Activated B cell treated with CpG ODN at 0.5 μM for 24 hours (primary cell): Measurements from ENCODE around the gene ATP1A1. TPM values are rescaled to one million over a fixed set of nuclear protein-coding genes. Genes with fewer than 3 reads are reported as not detected.

Source experiments
- ATAC-seq: fragments of 200-7000 bp; cut with Tn5 transposase; one replicate; pipeline ENCODE4 v1.10.0; 2021; ENCODE audit warnings: low read depth, mild to moderate bottlenecking, moderate library complexity
- CTCF ChIA-PET: fragments of 350-600 bp; sonication (Branson Sonifier 250); formaldehyde crosslinking; loops from one replicate; lab custom pipeline; 2021; ENCODE audit warnings: antibody characterized with exemption; lab: Charles Lee
- POLR2A ChIA-PET: fragments of 350-600 bp; sonication (Branson Sonifier 250); formaldehyde crosslinking; loops from one replicate; lab custom pipeline; 2021; ENCODE audit warnings: antibody characterized with exemption; lab: Charles Lee
- DNase-seq: peaks from one replicate; pipeline ENCODE4 v3.0.0; 2022
- H3K27ac Mint-ChIP-seq: one replicate; pipeline ENCODE4 v1.8.0; 2020; ENCODE audit warnings: mixed read lengths
- H3K27me3 Mint-ChIP-seq: one replicate; pipeline ENCODE4 v1.8.0; 2021; ENCODE audit warnings: mixed read lengths
- H3K36me3 Mint-ChIP-seq: one replicate; pipeline ENCODE4 v1.8.0; 2021; ENCODE audit warnings: low read depth, mixed read lengths
- H3K4me1 Mint-ChIP-seq: one replicate; pipeline ENCODE4 v1.8.0; 2021; ENCODE audit warnings: mixed read lengths
- H3K4me3 Mint-ChIP-seq: one replicate; pipeline ENCODE4 v1.8.0; 2020; ENCODE audit warnings: mild to moderate bottlenecking, mixed read lengths
- H3K9me3 Mint-ChIP-seq: one replicate; pipeline ENCODE4 v1.8.0; 2020; ENCODE audit warnings: mixed read lengths
- CTCF ChIP-seq: fragments of 200-600 bp; IDR thresholded peaks from one replicate; pipeline ENCODE4 v1.8.0; 2022; ENCODE audit warnings: antibody characterized with exemption, mild to moderate bottlenecking
- intact Hi-C: fragments of 100-400 bp; cut with micrococcal nuclease; formaldehyde crosslinking; loops from one replicate; pipeline ENCODE4 v1.15.1; 2024
- total RNA-seq: library from RNA; stranded (reverse); gene quantifications from 2 replicates; pipeline ENCODE4 v1.2.3, GENCODE V29; 2022

The ATP1A1 gene
- total RNA-seq, 1 donor from 2014 or later: 151 TPM

- Mint-ChIP-seq H3K9me3 (no peaks in the 10 kb centered on the region), H3K36me3 (no peaks in the 10 kb centered on the region), H3K27ac (no peak overlapping the region), H3K4me3 (no peak overlapping the region), H3K27me3 (peaks cover 37% of the 10 kb centered on the region), H3K4me1 (no peaks in the 10 kb centered on the region)
- ChIA-PET POLR2A (no interaction called here), CTCF (no interaction called here)
- no peak for TF ChIP-seq CTCF
- intact Hi-C loops: no loop called here
- ATAC-seq (no peak), DNase-seq (no peak)
These were observed 72.5 kb downstream of the ATP1A1 start for GRCh38 chr1:116445534-116445933.

- intact Hi-C loops: no loop called here
- H3K36me3 Mint-ChIP-seq: no peaks in the 10 kb centered on the region
- no peak overlapping the region for H3K27ac Mint-ChIP-seq
- POLR2A ChIA-PET: no interaction called here
- no peaks in the 10 kb centered on the region for H3K4me1 Mint-ChIP-seq
- peaks cover 27% of the 10 kb centered on the region for H3K27me3 Mint-ChIP-seq
- CTCF ChIA-PET: no interaction called here
- TF ChIP-seq CTCF: no peak
- no peak for DNase-seq
- no peak for ATAC-seq
- no peaks in the 10 kb centered on the region for H3K9me3 Mint-ChIP-seq
- no peak overlapping the region for H3K4me3 Mint-ChIP-seq
These were observed 73.6 kb downstream of the ATP1A1 start for GRCh38 chr1:116446686-116447085.

GRCh38 chr1:116448785-116449385, 75.8 kb downstream of the ATP1A1 start:
- Mint-ChIP-seq H3K27ac (no peak overlapping the region), H3K9me3 (no peaks in the 10 kb centered on the region), H3K27me3 (peaks cover 15% of the 10 kb centered on the region), H3K4me3 (no peak overlapping the region), H3K36me3 (no peaks in the 10 kb centered on the region), H3K4me1 (no peaks in the 10 kb centered on the region)
- POLR2A ChIA-PET: no interaction called here
- ATAC-seq (no peak), DNase-seq (no peak)
- CTCF ChIA-PET: interaction anchor here (1.4 kb wide), 2 partner anchors 37 to 310 kb away, joined by 3 read pairs; no protein-coding TSS in a partner anchor
- intact Hi-C loops: no loop called here
- no peak for TF ChIP-seq CTCF

GRCh38 chr1:116449578-116449977, 76.5 kb downstream of the ATP1A1 start:
- Mint-ChIP-seq H3K27ac (no peak overlapping the region), H3K27me3 (peaks cover 12% of the 10 kb centered on the region), H3K36me3 (no peaks in the 10 kb centered on the region), H3K9me3 (no peaks in the 10 kb centered on the region), H3K4me3 (no peak overlapping the region), H3K4me1 (no peaks in the 10 kb centered on the region)
- no peak for DNase-seq
- intact Hi-C loops: no loop called here
- ChIA-PET POLR2A (no interaction called here), CTCF (interaction anchor here (1.4 kb wide), 1 partner anchor 311 kb away, joined by 3 read pairs; no protein-coding TSS in a partner anchor)
- no peak for TF ChIP-seq CTCF
- no peak for ATAC-seq

GRCh38 chr1:116451702-116452101, 78.7 kb downstream of the ATP1A1 start:
- H3K27ac Mint-ChIP-seq: no peak overlapping the region
- intact Hi-C loops: no loop called here

More at GRCh38 chr1:116451702-116452101, 78.7 kb downstream of the ATP1A1 start:
- Mint-ChIP-seq H3K9me3 (no peaks in the 10 kb centered on the region), H3K4me3 (no peak overlapping the region), H3K27me3 (peaks cover 9% of the 10 kb centered on the region), H3K4me1 (no peaks in the 10 kb centered on the region), H3K36me3 (no peaks in the 10 kb centered on the region)
- ChIA-PET POLR2A (no interaction called here), CTCF (interaction anchor here (0.9 kb wide), 1 partner anchor 312 kb away, joined by 3 read pairs; no protein-coding TSS in a partner anchor)
- no peak for DNase-seq
- ATAC-seq: no peak
- TF ChIP-seq CTCF: no peak
